HEK293 (cell line): ENCODE data around the gene MAZ.
A peak's percentile ranks its signal among the peaks of the same experiment; 100 is the strongest.

Experiments used
- CTCF ChIA-PET: fragments of 350-600 bp; formaldehyde crosslinking; extraction: SDS; loops from one replicate; lab custom pipeline; 2021; ENCODE audit warnings: antibody characterized with exemption; lab: Yijun Ruan, JAX
- POLR2A ChIA-PET: fragments of 300-600 bp; formaldehyde crosslinking; extraction: SDS; loops from one replicate; lab custom pipeline; 2020; ENCODE audit warnings: antibody characterized with exemption, inconsistent platforms; lab: Yijun Ruan, JAX
- H3K27ac ChIP-seq: fragments of 200-500 bp; sonication (Bioruptor generic); 2 replicates; pipeline ENCODE4 v1.5.1; 2014; ENCODE audit warnings: low read depth, low read length, control low read depth, inconsistent platforms; ENCODE audit errors: extremely low read depth
- H3K36me3 ChIP-seq, 2 experiments: fragments of 200-500 bp in 1 of 2; sonication (Bioruptor generic) in 1 of 2; 1 replicate in 1 of 2; 2 replicates in 1 of 2; pipeline ENCODE4 v1.5.1; 2014 to 2017; ENCODE audit warnings: inconsistent platforms in 2 of 2, low read length in 2 of 2; ENCODE audit not compliant: control insufficient read depth in 2 of 2, insufficient read depth in 1 of 2
- H3K4me1 ChIP-seq: fragments of 200-500 bp; sonication (Bioruptor generic); 2 replicates; pipeline ENCODE4 v1.5.1; 2014; ENCODE audit warnings: mild to moderate bottlenecking, low read length, inconsistent platforms; ENCODE audit not compliant: control insufficient read depth, insufficient read depth
- H3K4me3 ChIP-seq: 2 replicates; pipeline ENCODE4 v1.5.1; 2011; ENCODE audit warnings: low read depth, mild to moderate bottlenecking, control low read depth, low read length, moderate library complexity
- H3K9me3 ChIP-seq: fragments of 200-500 bp; sonication (Bioruptor generic); 2 replicates; pipeline ENCODE4 v1.5.1; 2014; ENCODE audit warnings: low read depth, low read length, inconsistent platforms; ENCODE audit not compliant: control insufficient read depth, insufficient read depth
- GLIS1 ChIP-seq: fragments of 450-650 bp; formaldehyde crosslinking; IDR thresholded peaks from 2 replicates; pipeline ENCODE4 v1.5.1; 2016; ENCODE audit warnings: missing biosample characterization, missing genetic modification characterization
- OSR2 ChIP-seq: fragments of 450-650 bp; formaldehyde crosslinking; IDR thresholded peaks from 2 replicates; pipeline ENCODE4 v1.5.1; 2016; ENCODE audit warnings: missing biosample characterization, missing genetic modification characterization
- SCRT1 ChIP-seq: fragments of 450-650 bp; formaldehyde crosslinking; IDR thresholded peaks from 2 replicates; pipeline ENCODE4 v1.5.1; 2016; ENCODE audit warnings: missing biosample characterization, missing genetic modification characterization, borderline replicate concordance
- SCRT2 ChIP-seq: fragments of 450-650 bp; formaldehyde crosslinking; IDR thresholded peaks from 2 replicates; pipeline ENCODE4 v1.5.1; 2016; ENCODE audit warnings: missing biosample characterization, missing genetic modification characterization
- SP3 ChIP-seq: fragments of 450-650 bp; formaldehyde crosslinking; IDR thresholded peaks from 2 replicates; pipeline ENCODE4 v1.5.1; 2016; ENCODE audit warnings: missing biosample characterization, missing genetic modification characterization
- ZBTB48 ChIP-seq: fragments of 450-650 bp; formaldehyde crosslinking; IDR thresholded peaks from 2 replicates; pipeline ENCODE4 v1.5.1; 2016; ENCODE audit warnings: missing biosample characterization, missing genetic modification characterization
- ZBTB8A ChIP-seq: fragments of 450-650 bp; formaldehyde crosslinking; IDR thresholded peaks from 2 replicates; pipeline ENCODE4 v1.5.1; 2016; ENCODE audit warnings: missing biosample characterization, missing genetic modification characterization
- ZFP3 ChIP-seq: fragments of 450-650 bp; formaldehyde crosslinking; IDR thresholded peaks from 2 replicates; pipeline ENCODE4 v1.5.1; 2016; ENCODE audit warnings: low read depth, missing biosample characterization, missing genetic modification characterization
- ZFP41 ChIP-seq: fragments of 450-650 bp; formaldehyde crosslinking; IDR thresholded peaks from 2 replicates; pipeline ENCODE4 v1.5.1; 2016; ENCODE audit warnings: missing biosample characterization, missing genetic modification characterization, borderline replicate concordance
- ZNF112 ChIP-seq: fragments of 450-650 bp; formaldehyde crosslinking; IDR thresholded peaks from 2 replicates; pipeline ENCODE4 v1.5.0; 2017; ENCODE audit warnings: missing biosample characterization, missing genetic modification characterization
- ZNF121 ChIP-seq: fragments of 450-650 bp; formaldehyde crosslinking; IDR thresholded peaks from 2 replicates; pipeline ENCODE4 v1.5.1; 2016; ENCODE audit warnings: missing biosample characterization, missing genetic modification characterization
- ZNF214 ChIP-seq: fragments of 450-650 bp; formaldehyde crosslinking; IDR thresholded peaks from 2 replicates; pipeline ENCODE4 v1.5.1; 2017; ENCODE audit warnings: missing biosample characterization, mild to moderate bottlenecking, missing genetic modification characterization, borderline replicate concordance
- ZNF335 ChIP-seq: fragments of 450-650 bp; formaldehyde crosslinking; conservative IDR thresholded peaks from 2 replicates; pipeline ENCODE4 v1.5.1; 2016; ENCODE audit warnings: missing biosample characterization, missing genetic modification characterization
- ZNF354C ChIP-seq: fragments of 450-650 bp; formaldehyde crosslinking; IDR thresholded peaks from 2 replicates; pipeline ENCODE4 v1.5.1; 2016; ENCODE audit warnings: missing biosample characterization, missing genetic modification characterization, low read depth, borderline replicate concordance
- ZNF366 ChIP-seq: fragments of 450-650 bp; formaldehyde crosslinking; conservative IDR thresholded peaks from 2 replicates; pipeline ENCODE4 v1.5.1; 2016; ENCODE audit warnings: missing biosample characterization, missing genetic modification characterization
- ZNF548 ChIP-seq: fragments of 450-650 bp; formaldehyde crosslinking; IDR thresholded peaks from 2 replicates; pipeline ENCODE4 v1.5.1; 2016; ENCODE audit warnings: missing biosample characterization, missing genetic modification characterization
- ZNF561 ChIP-seq: fragments of 450-650 bp; IDR thresholded peaks from 2 replicates; pipeline ENCODE4 v1.5.1; 2018; ENCODE audit warnings: missing biosample characterization, missing genetic modification characterization, borderline replicate concordance
- ZNF837 ChIP-seq: fragments of 450-650 bp; formaldehyde crosslinking; IDR thresholded peaks from 2 replicates; pipeline ENCODE4 v1.5.1; 2016; ENCODE audit warnings: missing biosample characterization, missing genetic modification characterization
- ZXDB ChIP-seq: fragments of 450-650 bp; formaldehyde crosslinking; IDR thresholded peaks from 2 replicates; pipeline ENCODE4 v1.5.1; 2016; ENCODE audit warnings: missing biosample characterization, missing genetic modification characterization
- TF ChIP-seq, protein P1 (sequence below): fragments of 450-650 bp; formaldehyde crosslinking; IDR thresholded peaks from 2 replicates; pipeline ENCODE4 v1.5.1; 2016; ENCODE audit warnings: missing biosample characterization, missing genetic modification characterization
- TF ChIP-seq, protein P2 (sequence below): fragments of 450-650 bp; formaldehyde crosslinking; IDR thresholded peaks from 2 replicates; pipeline ENCODE4 v1.5.1; 2016; ENCODE audit warnings: missing biosample characterization, missing genetic modification characterization, borderline replicate concordance
- TF ChIP-seq, protein P3 (sequence below): sonication (generic); formaldehyde crosslinking; IDR thresholded peaks from 2 replicates; pipeline ENCODE4 v1.8.1; 2022; ENCODE audit warnings: mild to moderate bottlenecking, moderate library complexity, missing genetic modification reagents
- TF ChIP-seq, protein P4 (sequence below): fragments of 450-650 bp; formaldehyde crosslinking; IDR thresholded peaks from 2 replicates; pipeline ENCODE4 v1.5.1; 2016; ENCODE audit warnings: missing biosample characterization, missing genetic modification characterization
- TF ChIP-seq, protein P5 (sequence below): fragments of 450-650 bp; formaldehyde crosslinking; IDR thresholded peaks from 2 replicates; pipeline ENCODE4 v1.5.1; 2016; ENCODE audit warnings: missing biosample characterization, missing genetic modification characterization
- TF ChIP-seq, protein P6 (sequence below): fragments of 450-650 bp; formaldehyde crosslinking; IDR thresholded peaks from 2 replicates; pipeline ENCODE4 v1.5.1; 2016; ENCODE audit warnings: missing biosample characterization, missing genetic modification characterization

Gene MAZ

DNA sequence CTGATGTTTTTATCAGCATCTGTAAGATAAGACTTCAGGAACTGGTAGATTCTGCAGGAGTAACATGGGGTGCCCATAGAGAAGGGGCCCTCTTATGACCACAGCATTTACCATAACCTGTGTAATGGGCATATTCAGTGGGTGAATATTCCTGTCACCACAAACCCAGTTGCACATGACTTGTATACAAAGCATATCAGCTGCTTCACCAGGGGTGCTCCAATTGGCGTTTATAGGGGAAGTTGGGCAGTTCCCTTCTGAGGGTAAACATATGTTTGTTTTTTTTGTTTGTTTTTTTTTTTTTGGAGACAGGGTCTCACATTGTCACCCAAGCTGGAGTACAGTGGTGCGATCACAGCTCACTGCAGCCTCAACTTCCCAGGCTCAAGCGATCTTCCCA is 39.8 kb upstream of the MAZ start (continued):
- TF ChIP-seq ZNF354C (tag by site-specific recombination) = no peak

DNA sequence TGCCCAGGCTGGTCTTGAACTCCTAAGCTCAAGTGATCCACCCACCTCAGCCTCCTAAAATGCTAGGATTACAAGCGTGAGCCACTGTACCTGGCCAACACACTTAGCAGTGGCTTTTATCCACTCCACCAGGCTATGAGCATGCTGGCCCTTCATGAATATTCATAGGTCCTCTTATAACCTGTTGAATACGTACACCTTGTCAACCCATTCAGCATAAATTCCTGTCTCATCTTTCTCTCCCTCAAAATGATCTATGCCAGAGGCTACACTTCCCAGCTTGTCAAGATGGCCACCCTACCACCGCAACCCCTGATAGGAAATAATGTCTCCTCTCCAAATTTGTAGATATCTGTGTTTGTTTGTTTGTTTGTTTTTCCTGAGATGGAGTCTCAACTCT is 39.3 kb upstream of the MAZ start:
- Histone ChIP-seq H3K4me1 (no peaks in the 10 kb centered on the region), H3K4me3 (no peak overlapping the region), H3K36me3 (no peaks in the 10 kb centered on the region), H3K9me3 (no peaks in the 10 kb centered on the region)
- TF ChIP-seq ZFP41 = no peak
- TF ChIP-seq SCRT2 (tag by site-specific recombination) = peak; percentile 87
- TF ChIP-seq SCRT1 (tag by site-specific recombination) = peak; percentile 81; the same call in 1 of the 2 replicates
- no peak for TF ChIP-seq GLIS1
- TF ChIP-seq ZNF837 (tag by site-specific recombination) = no peak
- TF ChIP-seq, all 188 proteins: peak for 2
- H3K27ac ChIP-seq = no peak overlapping the region
- CTCF ChIA-PET = no interaction called here
- POLR2A ChIA-PET = no interaction called here

DNA sequence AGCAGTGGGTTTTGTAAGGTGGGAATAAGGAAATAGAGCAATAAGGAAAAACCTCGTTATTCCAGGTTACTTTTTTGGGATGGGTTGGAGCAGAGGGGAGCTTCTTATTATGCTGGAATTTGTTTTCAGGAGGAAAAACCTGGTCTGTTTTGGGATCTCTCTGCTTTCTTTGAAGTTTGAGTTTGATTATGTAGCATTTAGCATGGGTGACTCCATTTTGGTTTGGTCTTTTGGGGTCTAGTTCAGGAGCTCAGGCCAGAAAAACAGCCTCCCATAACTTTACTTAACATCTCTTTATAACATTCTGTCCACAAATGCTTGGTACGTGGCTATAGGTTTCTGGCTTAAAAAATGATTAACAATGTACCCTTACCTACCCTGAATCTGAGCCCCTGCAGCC is 36.8 kb upstream of the MAZ start:
- H3K36me3 ChIP-seq = no peaks in the 10 kb centered on the region
- ChIA-PET CTCF (interaction anchor here (0.6 kb wide), 1 partner anchor 63 kb away, joined by 4 read pairs; no protein-coding TSS in a partner anchor), POLR2A (interaction anchor here (1.2 kb wide), 1 partner anchor 37 kb away, joined by 3 read pairs; the partner anchor contains the start of gene MAZ)
- H3K4me1 ChIP-seq = no peaks in the 10 kb centered on the region
- no peak overlapping the region for H3K27ac ChIP-seq
- no peak overlapping the region for H3K4me3 ChIP-seq
- H3K9me3 ChIP-seq = no peaks in the 10 kb centered on the region
- no peak for TF ChIP-seq ZNF214 (tag by site-specific recombination)
- no peak for TF ChIP-seq ZNF561
- TF ChIP-seq, protein P1, sequence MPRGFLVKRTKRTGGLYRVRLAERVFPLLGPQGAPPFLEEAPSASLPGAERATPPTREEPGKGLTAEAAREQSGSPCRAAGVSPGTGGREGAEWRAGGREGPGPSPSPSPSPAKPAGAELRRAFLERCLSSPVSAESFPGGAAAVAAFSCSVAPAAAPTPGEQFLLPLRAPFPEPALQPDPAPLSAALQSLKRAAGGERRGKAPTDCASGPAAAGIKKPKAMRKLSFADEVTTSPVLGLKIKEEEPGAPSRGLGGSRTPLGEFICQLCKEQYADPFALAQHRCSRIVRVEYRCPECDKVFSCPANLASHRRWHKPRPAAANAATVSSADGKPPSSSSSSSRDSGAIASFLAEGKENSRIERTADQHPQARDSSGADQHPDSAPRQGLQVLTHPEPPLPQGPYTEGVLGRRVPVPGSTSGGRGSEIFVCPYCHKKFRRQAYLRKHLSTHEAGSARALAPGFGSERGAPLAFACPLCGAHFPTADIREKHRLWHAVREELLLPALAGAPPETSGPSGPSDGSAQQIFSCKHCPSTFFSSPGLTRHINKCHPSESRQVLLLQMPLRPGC (tag by site-specific recombination) = no peak
- no peak for TF ChIP-seq ZNF112 (tag by site-specific recombination)
- no peak for TF ChIP-seq ZBTB8A
- TF ChIP-seq, protein P2, sequence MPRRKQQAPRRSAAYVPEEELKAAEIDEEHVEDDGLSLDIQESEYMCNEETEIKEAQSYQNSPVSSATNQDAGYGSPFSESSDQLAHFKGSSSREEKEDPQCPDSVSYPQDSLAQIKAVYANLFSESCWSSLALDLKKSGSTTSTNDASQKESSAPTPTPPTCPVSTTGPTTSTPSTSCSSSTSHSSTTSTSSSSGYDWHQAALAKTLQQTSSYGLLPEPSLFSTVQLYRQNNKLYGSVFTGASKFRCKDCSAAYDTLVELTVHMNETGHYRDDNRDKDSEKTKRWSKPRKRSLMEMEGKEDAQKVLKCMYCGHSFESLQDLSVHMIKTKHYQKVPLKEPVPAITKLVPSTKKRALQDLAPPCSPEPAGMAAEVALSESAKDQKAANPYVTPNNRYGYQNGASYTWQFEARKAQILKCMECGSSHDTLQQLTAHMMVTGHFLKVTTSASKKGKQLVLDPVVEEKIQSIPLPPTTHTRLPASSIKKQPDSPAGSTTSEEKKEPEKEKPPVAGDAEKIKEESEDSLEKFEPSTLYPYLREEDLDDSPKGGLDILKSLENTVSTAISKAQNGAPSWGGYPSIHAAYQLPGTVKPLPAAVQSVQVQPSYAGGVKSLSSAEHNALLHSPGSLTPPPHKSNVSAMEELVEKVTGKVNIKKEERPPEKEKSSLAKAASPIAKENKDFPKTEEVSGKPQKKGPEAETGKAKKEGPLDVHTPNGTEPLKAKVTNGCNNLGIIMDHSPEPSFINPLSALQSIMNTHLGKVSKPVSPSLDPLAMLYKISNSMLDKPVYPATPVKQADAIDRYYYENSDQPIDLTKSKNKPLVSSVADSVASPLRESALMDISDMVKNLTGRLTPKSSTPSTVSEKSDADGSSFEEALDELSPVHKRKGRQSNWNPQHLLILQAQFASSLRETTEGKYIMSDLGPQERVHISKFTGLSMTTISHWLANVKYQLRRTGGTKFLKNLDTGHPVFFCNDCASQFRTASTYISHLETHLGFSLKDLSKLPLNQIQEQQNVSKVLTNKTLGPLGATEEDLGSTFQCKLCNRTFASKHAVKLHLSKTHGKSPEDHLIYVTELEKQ (tag by site-specific recombination) = no peak
- no peak for TF ChIP-seq ZFP3 (tag by site-specific recombination)
- TF ChIP-seq ZNF366 (tag by site-specific recombination) = no peak
- TF ChIP-seq, protein P3, sequence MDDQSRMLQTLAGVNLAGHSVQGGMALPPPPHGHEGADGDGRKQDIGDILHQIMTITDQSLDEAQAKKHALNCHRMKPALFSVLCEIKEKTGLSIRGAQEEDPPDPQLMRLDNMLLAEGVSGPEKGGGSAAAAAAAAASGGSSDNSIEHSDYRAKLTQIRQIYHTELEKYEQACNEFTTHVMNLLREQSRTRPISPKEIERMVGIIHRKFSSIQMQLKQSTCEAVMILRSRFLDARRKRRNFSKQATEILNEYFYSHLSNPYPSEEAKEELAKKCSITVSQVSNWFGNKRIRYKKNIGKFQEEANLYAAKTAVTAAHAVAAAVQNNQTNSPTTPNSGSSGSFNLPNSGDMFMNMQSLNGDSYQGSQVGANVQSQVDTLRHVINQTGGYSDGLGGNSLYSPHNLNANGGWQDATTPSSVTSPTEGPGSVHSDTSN (CRISPR knock-in tag) = no peak
- no peak for TF ChIP-seq SP3
- TF ChIP-seq ZBTB48 (tag by site-specific recombination) = no peak
- TF ChIP-seq, protein P4, sequence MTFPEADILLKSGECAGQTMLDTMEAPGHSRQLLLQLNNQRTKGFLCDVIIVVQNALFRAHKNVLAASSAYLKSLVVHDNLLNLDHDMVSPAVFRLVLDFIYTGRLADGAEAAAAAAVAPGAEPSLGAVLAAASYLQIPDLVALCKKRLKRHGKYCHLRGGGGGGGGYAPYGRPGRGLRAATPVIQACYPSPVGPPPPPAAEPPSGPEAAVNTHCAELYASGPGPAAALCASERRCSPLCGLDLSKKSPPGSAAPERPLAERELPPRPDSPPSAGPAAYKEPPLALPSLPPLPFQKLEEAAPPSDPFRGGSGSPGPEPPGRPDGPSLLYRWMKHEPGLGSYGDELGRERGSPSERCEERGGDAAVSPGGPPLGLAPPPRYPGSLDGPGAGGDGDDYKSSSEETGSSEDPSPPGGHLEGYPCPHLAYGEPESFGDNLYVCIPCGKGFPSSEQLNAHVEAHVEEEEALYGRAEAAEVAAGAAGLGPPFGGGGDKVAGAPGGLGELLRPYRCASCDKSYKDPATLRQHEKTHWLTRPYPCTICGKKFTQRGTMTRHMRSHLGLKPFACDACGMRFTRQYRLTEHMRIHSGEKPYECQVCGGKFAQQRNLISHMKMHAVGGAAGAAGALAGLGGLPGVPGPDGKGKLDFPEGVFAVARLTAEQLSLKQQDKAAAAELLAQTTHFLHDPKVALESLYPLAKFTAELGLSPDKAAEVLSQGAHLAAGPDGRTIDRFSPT (tag by site-specific recombination) = no peak
- no peak for TF ChIP-seq OSR2
- TF ChIP-seq ZNF121 (tag by site-specific recombination) = no peak
- TF ChIP-seq, protein P5, sequence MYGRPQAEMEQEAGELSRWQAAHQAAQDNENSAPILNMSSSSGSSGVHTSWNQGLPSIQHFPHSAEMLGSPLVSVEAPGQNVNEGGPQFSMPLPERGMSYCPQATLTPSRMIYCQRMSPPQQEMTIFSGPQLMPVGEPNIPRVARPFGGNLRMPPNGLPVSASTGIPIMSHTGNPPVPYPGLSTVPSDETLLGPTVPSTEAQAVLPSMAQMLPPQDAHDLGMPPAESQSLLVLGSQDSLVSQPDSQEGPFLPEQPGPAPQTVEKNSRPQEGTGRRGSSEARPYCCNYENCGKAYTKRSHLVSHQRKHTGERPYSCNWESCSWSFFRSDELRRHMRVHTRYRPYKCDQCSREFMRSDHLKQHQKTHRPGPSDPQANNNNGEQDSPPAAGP = no peak
- no peak for TF ChIP-seq ZXDB (tag by site-specific recombination)
- TF ChIP-seq, protein P6, sequence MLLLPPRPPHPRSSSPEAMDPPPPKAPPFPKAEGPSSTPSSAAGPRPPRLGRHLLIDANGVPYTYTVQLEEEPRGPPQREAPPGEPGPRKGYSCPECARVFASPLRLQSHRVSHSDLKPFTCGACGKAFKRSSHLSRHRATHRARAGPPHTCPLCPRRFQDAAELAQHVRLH = no peak
- TF ChIP-seq ZNF548 (tag by site-specific recombination) = no peak
- TF ChIP-seq ZNF335 (tag by site-specific recombination) = no peak
